GM21423 (cell line): Measurements from ENCODE around the gene USP16.

Experiments
- ATAC-seq: cut with Tn5 transposase; IDR thresholded peaks from one replicate; pipeline ENCODE4 v1.9.1; 2021; ENCODE audit warnings: mild to moderate bottlenecking, moderate library complexity; ENCODE audit not compliant: unreplicated experiment

The USP16 gene

GRCh38 chr21:29082046-29082815 is 57.8 kb downstream of the USP16 start:
- no peak for ATAC-seq

GRCh38 chr21:29083306-29083705 is 58.8 kb downstream of the USP16 start:
- no peak for ATAC-seq

GRCh38 chr21:29084372-29084771 is 59.9 kb downstream of the USP16 start:
- ATAC-seq = no peak

- no peak for ATAC-seq
Observed at GRCh38 chr21:29085106-29085752, 60.8 kb downstream of the USP16 start.

GRCh38 chr21:29091033-29091432 is 66.6 kb downstream of the USP16 start:
- ATAC-seq = no peak

GRCh38 chr21:29092102-29092959 is 67.9 kb downstream of the USP16 start:
- no peak for ATAC-seq

GRCh38 chr21:29096218-29097015 is 71.9 kb downstream of the USP16 start:
- ATAC-seq = no peak

- no peak for ATAC-seq
Observed at GRCh38 chr21:29098156-29098555, 73.7 kb downstream of the USP16 start.

- no peak for ATAC-seq
Observed at GRCh38 chr21:29102791-29103257, 78.4 kb downstream of the USP16 start.
